SK-N-SH (cell line): ENCODE results near the gene CDC25A. TPM values are rescaled to one million over a fixed set of nuclear protein-coding genes. Genes with fewer than 3 reads are reported as not detected.

Source experiments
- CTCF ChIA-PET: fragments of 300-600, 350-600 bp; formaldehyde crosslinking; extraction: SDS; loops from one replicate; lab custom pipeline; 2021; lab: Yijun Ruan, JAX
- POLR2A ChIA-PET: fragments of 350-600 bp; sonication (Branson Sonifier 250); formaldehyde crosslinking; extraction: SDS; loops from one replicate; lab custom pipeline; 2020; ENCODE audit warnings: antibody characterized with exemption, inconsistent platforms; lab: Yijun Ruan, JAX
- DNase-seq: peaks from one replicate; pipeline ENCODE4 v3.0.0; 2012
- H2AFZ ChIP-seq: fragments of 200-600 bp; sonication (generic); 2 replicates; pipeline ENCODE4 v1.8.1; 2016; ENCODE audit warnings: antibody characterized with exemption, mild to moderate bottlenecking, low read depth
- H3F3A ChIP-seq: fragments of 200-600 bp; sonication (generic); replicated peaks from 2 replicates; pipeline ENCODE3; 2016; ENCODE audit warnings: antibody characterized with exemption, mild to moderate bottlenecking; ENCODE audit not compliant: insufficient read depth
- H3K27ac ChIP-seq, 2 experiments: fragments of 200-500 bp in 1 of 2; fragments of 200-600 bp in 1 of 2; sonication (Bioruptor generic) in 1 of 2; sonication (generic), shearing (Covaris generic) in 1 of 2; 2 replicates each; pipeline versions ENCODE4 v1.5.1 to v1.6.1; 2014 to 2016; ENCODE audit warnings: low read depth in 2 of 2, inconsistent platforms in 1 of 2, low read length in 1 of 2, mild to moderate bottlenecking in 1 of 2, mixed read lengths in 1 of 2
- H3K27me3 ChIP-seq: fragments of 200-600 bp; sonication (generic), shearing (Covaris generic); 2 replicates; pipeline ENCODE4 v1.6.1; 2016; ENCODE audit warnings: mixed run types; ENCODE audit not compliant: insufficient read depth
- H3K36me3 ChIP-seq, 2 experiments: fragments of 200-500 bp in 1 of 2; fragments of 200-600 bp in 1 of 2; sonication (Bioruptor generic) in 1 of 2; sonication (generic) in 1 of 2; replicated peaks in 1 of 2; 2 replicates each; pipeline versions ENCODE3 to v1.5.1; 2014 to 2016; ENCODE audit warnings: low read length in 1 of 2, mild to moderate bottlenecking in 1 of 2; ENCODE audit not compliant: insufficient read depth in 2 of 2, control insufficient read depth in 1 of 2
- H3K4me1 ChIP-seq, 2 experiments: fragments of 200-500 bp in 1 of 2; fragments of 200-600 bp in 1 of 2; sonication (Bioruptor generic) in 1 of 2; sonication (generic), shearing (Covaris generic) in 1 of 2; 2 replicates each; pipeline versions ENCODE4 v1.5.1 to v1.6.1; 2014 to 2016; ENCODE audit warnings: low read depth in 1 of 2, low read length in 1 of 2, mixed run types in 1 of 2; ENCODE audit not compliant: insufficient read depth in 2 of 2, control insufficient read depth in 1 of 2
- H3K4me2 ChIP-seq: fragments of 200-600 bp; sonication (generic), shearing (Covaris generic); 2 replicates; pipeline ENCODE4 v1.6.1; 2017; ENCODE audit warnings: mixed run types
- H3K4me3 ChIP-seq, 2 experiments: fragments of 200-500 bp in 1 of 2; fragments of 200-600 bp in 1 of 2; sonication (Bioruptor generic) in 1 of 2; sonication (generic), shearing (Covaris generic) in 1 of 2; 2 replicates each; pipeline versions ENCODE4 v1.5.1 to v1.8.1; 2014 to 2016; ENCODE audit warnings: low read depth in 2 of 2, inconsistent platforms in 1 of 2, low read length in 1 of 2, mild to moderate bottlenecking in 1 of 2, mixed read lengths in 1 of 2, moderate library complexity in 1 of 2
- H3K79me2 ChIP-seq: fragments of 200-600 bp; sonication (generic); 2 replicates; pipeline ENCODE4 v1.8.1; 2017; ENCODE audit warnings: mild to moderate bottlenecking; ENCODE audit not compliant: insufficient read depth
- H3K9ac ChIP-seq: fragments of 200-600 bp; sonication (generic); 2 replicates; pipeline ENCODE4 v1.6.1; 2017; ENCODE audit warnings: mixed run types
- H3K9me2 ChIP-seq: fragments of 200-600 bp; sonication (generic); 2 replicates; pipeline ENCODE4 v1.6.1; 2017; ENCODE audit warnings: mixed run types
- H3K9me3 ChIP-seq: fragments of 200-600 bp; sonication (generic); 2 replicates; pipeline ENCODE4 v1.6.1; 2017; ENCODE audit warnings: mixed run types, mild to moderate bottlenecking, moderate library complexity
- H4K20me1 ChIP-seq: fragments of 200-600 bp; sonication (generic); 2 replicates; pipeline ENCODE4 v1.6.1; 2017; ENCODE audit warnings: mild to moderate bottlenecking, mixed run types; ENCODE audit not compliant: insufficient read depth
- CHD2 ChIP-seq: fragments of 150-350 bp; IDR thresholded peaks from 2 replicates; pipeline ENCODE4 v1.6.1; 2018; ENCODE audit warnings: low read length; ENCODE audit not compliant: partially characterized antibody
- EZH2phosphoT487 ChIP-seq: fragments of 200-600 bp; sonication (generic); IDR thresholded peaks from 2 replicates; pipeline ENCODE4 v1.6.1; 2017; ENCODE audit warnings: low read depth, mixed run types, mild to moderate bottlenecking, antibody characterized with exemption, moderate library complexity, borderline replicate concordance
- FOSL2 ChIP-seq: IDR thresholded peaks from 2 replicates; pipeline ENCODE4 v1.4.0; 2012; ENCODE audit warnings: low read depth, mild to moderate bottlenecking, moderate library complexity, borderline replicate concordance
- FOXJ3 ChIP-seq: sonication (generic); formaldehyde crosslinking; IDR thresholded peaks from 2 replicates; pipeline ENCODE4 v1.5.1; 2020; ENCODE audit warnings: mild to moderate bottlenecking, missing genetic modification reagents
- FOXM1 ChIP-seq: IDR thresholded peaks from 2 replicates; pipeline ENCODE4 v1.4.0; 2012; ENCODE audit warnings: low read depth, mild to moderate bottlenecking
- NFIC ChIP-seq: IDR thresholded peaks from 2 replicates; pipeline ENCODE4 v1.4.0; 2012; ENCODE audit warnings: borderline replicate concordance
- PBX3 ChIP-seq: IDR thresholded peaks from 2 replicates; pipeline ENCODE4; 2012
- RAD21 ChIP-seq: IDR thresholded peaks from 2 replicates; pipeline ENCODE4 v1.6.1; 2012; ENCODE audit warnings: mild to moderate bottlenecking, low read length
- RCOR1 ChIP-seq: fragments of 150-350 bp; IDR thresholded peaks from 2 replicates; pipeline ENCODE4 v1.6.1; 2017; ENCODE audit warnings: antibody characterized with exemption, low read length
- RXRA ChIP-seq: IDR thresholded peaks from 2 replicates; pipeline ENCODE4 v1.4.0; 2012; ENCODE audit warnings: low read depth, mild to moderate bottlenecking, borderline replicate concordance
- SIN3A ChIP-seq: IDR thresholded peaks from 2 replicates; pipeline ENCODE4 v1.6.1; 2012; ENCODE audit warnings: low read depth, mild to moderate bottlenecking, low read length, moderate library complexity, borderline replicate concordance
- USF1 ChIP-seq: IDR thresholded peaks from 2 replicates; pipeline ENCODE4 v1.4.0; 2012; ENCODE audit warnings: low read depth, borderline replicate concordance
- WGBS: methylation state at CpG from one replicate; pipeline ENCODE4 v1.1.6; 2017; ENCODE audit warnings: low lambda C conversion rate; 5-methylcytosine and 5-hydroxymethylcytosine counted together
- polyA plus RNA-seq, 3 experiments: library from polyadenylated mRNA; depleted of rRNA; stranded (reverse); fragments of >200 nt; gene quantifications; 2 replicates each; pipeline ENCODE4 v1.2.3, GENCODE V29; 2012
- TF ChIP-seq, protein P1 (sequence below): IDR thresholded peaks from 2 replicates; pipeline ENCODE4 v1.4.0; 2012; ENCODE audit warnings: low read depth

The CDC25A gene
- polyA plus RNA-seq, 1 of the 3 experiments (the other 2 are of a cell fraction): 3.3 TPM

DNA sequence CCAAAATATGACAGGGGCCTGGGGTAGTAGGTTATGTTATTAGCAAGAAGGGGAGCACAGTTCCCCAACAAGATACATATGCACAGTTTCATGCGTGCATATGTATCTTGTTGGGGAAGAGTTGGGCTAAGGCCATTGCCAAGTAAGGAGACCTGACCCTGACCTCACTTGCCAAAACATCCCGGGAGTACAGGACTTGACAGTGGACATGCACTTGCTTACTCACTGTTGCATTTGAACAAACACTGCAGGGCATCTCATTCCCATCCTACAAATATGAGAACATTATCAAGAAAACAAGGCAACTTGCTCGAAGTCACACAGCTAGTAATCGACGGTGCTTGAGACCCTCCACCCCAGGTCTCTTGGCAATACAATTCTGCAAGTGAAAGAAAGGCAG, 30.3 kb upstream of the CDC25A start:
- no peaks in the 10 kb centered on the region for H3K79me2 ChIP-seq
- 82% methylated on average over 5 of the region's 5 CpGs for WGBS
- H3K4me1 ChIP-seq: peaks cover 0 to 5% of the 10 kb centered on the region in 2 experiments; a peak in 1 of 4 replicates
- H3F3A ChIP-seq: no peaks in the 10 kb centered on the region
- H3K4me3 ChIP-seq: no peak overlapping the region
- H3K9me2 ChIP-seq: no peaks in the 10 kb centered on the region
- H3K4me2 ChIP-seq: no peak overlapping the region
- POLR2A ChIA-PET: no interaction called here
- no peak for DNase-seq
- H3K27ac ChIP-seq: no peak overlapping the region
- no peak for TF ChIP-seq RXRA
- TF ChIP-seq EZH2phosphoT487: no peak
- TF ChIP-seq NFIC: no peak
- TF ChIP-seq CHD2: no peak
- TF ChIP-seq FOXJ3 (CRISPR knock-in tag): no peak
- TF ChIP-seq PBX3: no peak
- TF ChIP-seq RCOR1: no peak
- H4K20me1 ChIP-seq: no peaks in the 10 kb centered on the region
- no peak overlapping the region for H2AFZ ChIP-seq
- H3K27me3 ChIP-seq: no peaks in the 10 kb centered on the region
- H3K9ac ChIP-seq: no peak overlapping the region
- no peaks in the 10 kb centered on the region for H3K36me3 ChIP-seq
- CTCF ChIA-PET: interaction anchor here (1.2 to 1.5 kb wide), 2 partner anchors 15 to 218 kb away, joined by 5 read pairs; no protein-coding TSS in a partner anchor
- H3K9me3 ChIP-seq: no peaks in the 10 kb centered on the region

- DNase-seq: no peak
- 73% methylated on average over 3 of the region's 4 CpGs for WGBS
- H3F3A ChIP-seq: no peaks in the 10 kb centered on the region
- H3K27ac ChIP-seq: no peak overlapping the region
- H3K27me3 ChIP-seq: no peaks in the 10 kb centered on the region
- POLR2A ChIA-PET: no interaction called here
- no peaks in the 10 kb centered on the region for H3K9me2 ChIP-seq
- no peaks in the 10 kb centered on the region for H4K20me1 ChIP-seq
- H2AFZ ChIP-seq: no peak overlapping the region
- H3K36me3 ChIP-seq: no peaks in the 10 kb centered on the region
- CTCF ChIA-PET: interaction anchor here (1.5 kb wide), 1 partner anchor 219 kb away, joined by 5 read pairs; no protein-coding TSS in a partner anchor
- no peak overlapping the region for H3K4me3 ChIP-seq
- H3K9me3 ChIP-seq: no peaks in the 10 kb centered on the region
- H3K79me2 ChIP-seq: no peaks in the 10 kb centered on the region
- H3K4me2 ChIP-seq: no peak overlapping the region
- no peak for TF ChIP-seq USF1
- TF ChIP-seq RAD21: no peak
- TF ChIP-seq, protein P1, sequence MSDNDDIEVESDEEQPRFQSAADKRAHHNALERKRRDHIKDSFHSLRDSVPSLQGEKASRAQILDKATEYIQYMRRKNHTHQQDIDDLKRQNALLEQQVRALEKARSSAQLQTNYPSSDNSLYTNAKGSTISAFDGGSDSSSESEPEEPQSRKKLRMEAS: no peak
- TF ChIP-seq SIN3A: no peak
- TF ChIP-seq FOSL2: no peak
- no peak for TF ChIP-seq FOXM1
- no peak for TF ChIP-seq RXRA
- H3K9ac ChIP-seq: no peak overlapping the region
- H3K4me1 ChIP-seq: no peaks in the 10 kb centered on the region
Observed at GRCh38 chr3:48217449-48217848, 29.2 kb upstream of the CDC25A start.
